ENCODE data around the gene MYH11. TPM values are rescaled to one million over a fixed set of nuclear protein-coding genes. Genes with fewer than 3 reads are reported as not detected.
"Not testable (repeated sequence)": the region's sequence is repeated elsewhere in the genome, so short reads cannot be mapped to it uniquely, and the experiment has no call there.

MYH11 gene
- polyA plus RNA-seq, 1 donor = 10.3 TPM

- no peak for DNase-seq (ENCODE audit: low read depth)
These were observed 45.9 kb downstream of the MYH11 start for GRCh38 chr16:15810949-15811348.

- no peak for DNase-seq (ENCODE audit: low read depth)
These were observed 46.4 kb downstream of the MYH11 start for GRCh38 chr16:15810411-15810810.

GRCh38 chr16:15809297-15809696 lies 47.5 kb downstream of the MYH11 start:
- not testable (repeated sequence) for DNase-seq (ENCODE audit: low read depth)

- DNase-seq (ENCODE audit: low read depth) = no peak
These were observed 48.8 kb downstream of the MYH11 start for GRCh38 chr16:15808071-15808470.

GRCh38 chr16:15807603-15808009 lies 49.2 kb downstream of the MYH11 start:
- no peak for DNase-seq (ENCODE audit: low read depth)

- DNase-seq (ENCODE audit: low read depth) = no peak
These were observed 53.2 kb downstream of the MYH11 start for GRCh38 chr16:15803618-15804017.

GRCh38 chr16:15799851-15800495 lies 56.9 kb downstream of the MYH11 start:
- DNase-seq (ENCODE audit: low read depth) = no peak

GRCh38 chr16:15798671-15799070 lies 58.2 kb downstream of the MYH11 start:
- no peak for DNase-seq (ENCODE audit: low read depth)

- no peak for DNase-seq (ENCODE audit: low read depth)
These were observed 59.9 kb downstream of the MYH11 start for GRCh38 chr16:15796885-15797284.

- DNase-seq (ENCODE audit: low read depth) = no peak
These were observed 61.2 kb downstream of the MYH11 start for GRCh38 chr16:15795615-15796014.

- DNase-seq (ENCODE audit: low read depth) = no peak
These were observed 64.3 kb downstream of the MYH11 start for GRCh38 chr16:15792563-15792971.

GRCh38 chr16:15790458-15790857 lies 66.4 kb downstream of the MYH11 start:
- DNase-seq (ENCODE audit: low read depth) = no peak

GRCh38 chr16:15789816-15790215 lies 67.0 kb downstream of the MYH11 start:
- DNase-seq (ENCODE audit: low read depth) = not testable (repeated sequence)

GRCh38 chr16:15788846-15789239 lies 68.0 kb downstream of the MYH11 start:
- DNase-seq (ENCODE audit: low read depth) = no peak

- no peak for DNase-seq (ENCODE audit: low read depth)
These were observed 70.3 kb downstream of the MYH11 start for GRCh38 chr16:15786501-15786900.

- DNase-seq (ENCODE audit: low read depth) = no peak
These were observed 71.3 kb downstream of the MYH11 start for GRCh38 chr16:15785386-15786059.

- no peak for DNase-seq (ENCODE audit: low read depth)
These were observed 72.8 kb downstream of the MYH11 start for GRCh38 chr16:15783985-15784384.

GRCh38 chr16:15782573-15783365 lies 74.1 kb downstream of the MYH11 start:
- no peak for DNase-seq (ENCODE audit: low read depth)

- DNase-seq (ENCODE audit: low read depth) = no peak
These were observed 75.2 kb downstream of the MYH11 start for GRCh38 chr16:15781650-15782049.

- DNase-seq (ENCODE audit: low read depth) = no peak
These were observed 76.0 kb downstream of the MYH11 start for GRCh38 chr16:15780805-15781204.

- no peak for DNase-seq (ENCODE audit: low read depth)
These were observed 77.0 kb downstream of the MYH11 start for GRCh38 chr16:15779664-15780351.

- DNase-seq (ENCODE audit: low read depth) = no peak
These were observed 77.7 kb downstream of the MYH11 start for GRCh38 chr16:15778999-15779614.

Data from forelimb muscle (tissue), 1 donor.